RWPE2 (cell line): ENCODE results near the gene BOC.

Experiments
- ATAC-seq: fragments of 200-7000 bp; cut with Tn5 transposase; 3 replicates; pipeline ENCODE4 v1.9.1; 2021; ENCODE audit warnings: low read depth
- DNase-seq: peaks from one replicate; pipeline ENCODE4 v3.0.0-alpha.2; 2020; ENCODE audit warnings: low spot score
- H3K27ac ChIP-seq: fragments of 450-650 bp; 2 replicates; pipeline ENCODE4 v1.5.1; 2017; ENCODE audit warnings: mild to moderate bottlenecking; ENCODE audit not compliant: poor library complexity, severe bottlenecking
- H3K27me3 ChIP-seq: fragments of 250-450 bp; sonication (Bioruptor Pico); 2 replicates; pipeline ENCODE4 v1.5.1; 2021; ENCODE audit warnings: mild to moderate bottlenecking, moderate library complexity; ENCODE audit not compliant: insufficient read depth, poor library complexity, severe bottlenecking
- H3K36me3 ChIP-seq: fragments of 250-450 bp; sonication (Bioruptor Pico); 2 replicates; pipeline ENCODE4 v1.5.1; 2020; ENCODE audit warnings: low read depth, mild to moderate bottlenecking, moderate library complexity
- H3K4me1 ChIP-seq: fragments of 250-450 bp; sonication (Bioruptor Pico); 2 replicates; pipeline ENCODE4 v1.5.1; 2021; ENCODE audit warnings: mild to moderate bottlenecking, moderate library complexity; ENCODE audit not compliant: insufficient read depth, poor library complexity, severe bottlenecking
- H3K4me3 ChIP-seq: fragments of 250-450 bp; sonication (Bioruptor Pico); 2 replicates; pipeline ENCODE4 v1.5.1; 2021; ENCODE audit warnings: mild to moderate bottlenecking, moderate library complexity; ENCODE audit not compliant: severe bottlenecking
- H3K9me3 ChIP-seq: fragments of 250-450 bp; sonication (Bioruptor Pico); 2 replicates; pipeline ENCODE4 v1.5.1; 2021; ENCODE audit warnings: mild to moderate bottlenecking, moderate library complexity; ENCODE audit not compliant: severe bottlenecking
- TF ChIP-seq, protein P1 (sequence below): fragments of 450-650 bp; IDR thresholded peaks from one replicate; pipeline ENCODE4 v1.5.1; 2017; ENCODE audit warnings: mild to moderate bottlenecking, moderate library complexity; ENCODE audit not compliant: poor library complexity, severe bottlenecking

Gene BOC

GRCh38 chr3:113166357-113166718 is 45.0 kb upstream of the BOC start:
- Histone ChIP-seq H3K27ac (no peak overlapping the region), H3K4me3 (no peak overlapping the region)
- ATAC-seq: no peak

DNA sequence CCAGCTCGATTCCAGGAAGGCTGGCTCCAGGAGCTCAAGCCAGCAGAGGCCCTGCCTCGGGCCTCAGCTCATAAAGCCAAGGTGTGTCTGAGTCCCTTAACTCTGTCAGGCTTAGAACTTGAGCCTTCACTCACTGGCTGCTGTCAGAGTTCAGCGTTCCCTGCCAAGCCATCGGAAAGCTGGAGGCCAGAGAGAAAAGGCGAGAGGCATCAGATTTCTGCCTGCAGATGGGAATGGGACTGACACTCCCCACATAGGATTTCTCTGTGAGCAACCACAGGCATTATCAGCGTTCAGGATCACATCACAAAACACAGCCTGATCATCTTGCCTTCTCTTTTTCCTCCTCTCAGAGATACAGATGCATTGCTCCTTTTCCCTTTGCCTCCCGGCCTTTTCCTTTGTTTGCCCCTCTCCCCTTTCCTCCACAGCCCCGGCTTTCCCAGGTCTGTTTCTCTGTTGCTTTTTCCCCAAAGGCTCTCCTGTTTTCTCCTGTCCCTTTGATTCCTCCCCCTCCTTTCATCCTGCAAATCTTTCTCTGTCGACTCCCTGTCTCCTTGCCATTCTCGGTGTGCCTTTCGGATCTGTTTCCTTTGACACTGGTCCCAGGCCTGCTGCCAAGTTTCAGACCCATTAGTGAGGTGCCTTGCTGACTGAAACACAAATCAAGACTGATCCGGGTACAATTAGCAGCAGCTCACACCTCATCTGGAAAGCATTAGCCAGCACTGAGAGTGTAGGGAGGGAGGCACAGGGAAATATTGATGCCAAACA is 44.5 kb upstream of the BOC start:
- no peak overlapping the region for H3K4me3 ChIP-seq
- no peaks in the 10 kb centered on the region for H3K4me1 ChIP-seq
- TF ChIP-seq, protein P1, sequence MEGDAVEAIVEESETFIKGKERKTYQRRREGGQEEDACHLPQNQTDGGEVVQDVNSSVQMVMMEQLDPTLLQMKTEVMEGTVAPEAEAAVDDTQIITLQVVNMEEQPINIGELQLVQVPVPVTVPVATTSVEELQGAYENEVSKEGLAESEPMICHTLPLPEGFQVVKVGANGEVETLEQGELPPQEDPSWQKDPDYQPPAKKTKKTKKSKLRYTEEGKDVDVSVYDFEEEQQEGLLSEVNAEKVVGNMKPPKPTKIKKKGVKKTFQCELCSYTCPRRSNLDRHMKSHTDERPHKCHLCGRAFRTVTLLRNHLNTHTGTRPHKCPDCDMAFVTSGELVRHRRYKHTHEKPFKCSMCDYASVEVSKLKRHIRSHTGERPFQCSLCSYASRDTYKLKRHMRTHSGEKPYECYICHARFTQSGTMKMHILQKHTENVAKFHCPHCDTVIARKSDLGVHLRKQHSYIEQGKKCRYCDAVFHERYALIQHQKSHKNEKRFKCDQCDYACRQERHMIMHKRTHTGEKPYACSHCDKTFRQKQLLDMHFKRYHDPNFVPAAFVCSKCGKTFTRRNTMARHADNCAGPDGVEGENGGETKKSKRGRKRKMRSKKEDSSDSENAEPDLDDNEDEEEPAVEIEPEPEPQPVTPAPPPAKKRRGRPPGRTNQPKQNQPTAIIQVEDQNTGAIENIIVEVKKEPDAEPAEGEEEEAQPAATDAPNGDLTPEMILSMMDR: no peak
- H3K36me3 ChIP-seq: no peaks in the 10 kb centered on the region
- H3K27ac ChIP-seq: no peak overlapping the region
- DNase-seq (no peak), ATAC-seq (peak; percentile 46; the same call in 2 of the 3 replicates)
- H3K27me3 ChIP-seq: no peaks in the 10 kb centered on the region
- no peaks in the 10 kb centered on the region for H3K9me3 ChIP-seq

More at GRCh38 chr3:113166357-113166718, 45.0 kb upstream of the BOC start:
- Histone ChIP-seq H3K9me3 (no peaks in the 10 kb centered on the region), H3K36me3 (no peaks in the 10 kb centered on the region), H3K27me3 (no peaks in the 10 kb centered on the region), H3K4me1 (no peaks in the 10 kb centered on the region)
- DNase-seq: no peak
- TF ChIP-seq, protein P1: no peak

DNA sequence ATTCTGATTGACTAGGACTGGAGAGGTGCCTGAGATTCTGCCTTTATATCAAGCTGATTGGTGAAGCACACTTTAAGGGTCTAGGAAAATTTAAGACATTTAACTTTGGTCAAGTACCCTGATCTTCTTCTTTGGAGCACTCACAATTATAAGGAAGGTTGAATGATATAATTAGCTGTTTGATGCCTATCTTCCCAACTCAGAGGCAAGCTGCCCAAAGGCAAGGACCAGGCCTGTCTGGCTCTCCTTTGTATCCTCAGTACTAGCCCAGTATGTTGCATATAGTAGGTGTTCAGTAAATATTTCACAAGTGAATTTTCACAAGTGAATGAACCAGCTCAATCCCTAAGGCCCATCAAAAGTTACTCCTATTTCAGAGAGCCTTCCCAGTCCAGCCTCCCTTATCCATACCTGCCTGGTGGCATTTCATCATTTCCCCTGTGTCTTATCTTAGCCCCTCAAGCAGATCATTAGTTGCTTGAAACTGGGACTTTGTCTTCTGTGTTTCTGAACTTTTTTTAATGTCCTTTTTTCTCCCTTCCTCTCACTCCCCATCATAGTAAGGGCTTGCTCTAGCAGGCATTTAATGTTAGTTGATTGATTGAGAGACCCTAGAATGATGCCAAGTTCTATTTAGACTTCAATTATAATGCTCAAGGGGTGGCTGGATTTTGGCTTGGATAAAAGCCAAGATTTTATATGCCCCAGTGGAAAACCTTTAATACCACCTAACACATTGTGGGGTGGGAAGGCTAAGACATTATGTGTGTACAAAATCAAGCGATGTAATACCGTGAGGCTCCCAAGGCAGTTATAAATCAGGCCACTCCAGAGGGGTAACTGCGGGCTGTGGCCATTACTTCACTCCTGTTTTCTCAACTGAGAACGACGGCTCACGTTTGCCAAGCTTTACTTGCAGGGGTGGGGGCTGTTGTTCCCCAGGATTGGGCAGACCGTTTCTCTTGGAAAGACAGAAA is 43.2 kb upstream of the BOC start:
- Histone ChIP-seq H3K9me3 (no peaks in the 10 kb centered on the region), H3K36me3 (no peaks in the 10 kb centered on the region), H3K4me3 (no peak overlapping the region), H3K4me1 (no peaks in the 10 kb centered on the region), H3K27me3 (no peaks in the 10 kb centered on the region), H3K27ac (no peak overlapping the region)
- TF ChIP-seq, protein P1: no peak
- DNase-seq (no peak), ATAC-seq (no peak)

DNA sequence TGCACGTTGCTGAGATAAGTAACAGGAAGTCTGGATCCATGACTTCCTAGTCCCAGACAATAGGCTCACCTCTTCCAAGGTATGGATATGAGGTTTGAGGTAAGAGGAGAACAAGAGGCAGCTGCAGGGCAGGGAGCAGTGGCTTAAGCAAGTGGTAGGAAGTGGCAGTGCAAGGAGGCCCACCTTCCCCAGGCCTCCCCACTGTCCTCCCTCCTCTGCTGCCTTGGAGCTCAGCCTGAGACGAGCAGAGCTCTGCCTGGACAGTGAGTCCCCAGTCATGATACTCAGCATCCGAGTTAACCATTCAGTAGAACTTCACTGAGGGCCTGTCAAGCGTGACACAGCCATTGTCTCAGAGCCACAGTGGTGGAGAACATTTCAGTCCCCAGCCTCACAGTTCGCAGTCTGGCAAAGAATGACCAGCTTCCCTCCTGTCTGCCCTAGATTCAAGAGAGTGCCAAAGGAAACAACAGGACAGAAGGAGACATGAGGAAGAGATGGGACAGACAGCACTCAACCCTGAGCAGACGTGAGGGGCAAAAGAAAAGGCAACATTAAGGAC is 41.4 kb upstream of the BOC start:
- H3K9me3 ChIP-seq: no peaks in the 10 kb centered on the region
- TF ChIP-seq, protein P1: no peak
- ATAC-seq: no peak
- DNase-seq: no peak
- H3K36me3 ChIP-seq: no peaks in the 10 kb centered on the region
- no peaks in the 10 kb centered on the region for H3K4me1 ChIP-seq
- no peak overlapping the region for H3K27ac ChIP-seq
- no peaks in the 10 kb centered on the region for H3K27me3 ChIP-seq
- H3K4me3 ChIP-seq: no peak overlapping the region
